B cell (primary cell): ENCODE measurements around the gene KIRREL1. TPM values are rescaled to one million over a fixed set of nuclear protein-coding genes. Genes with fewer than 3 reads are reported as not detected.

Source experiments
- ATAC-seq: fragments of 200-7000 bp; cut with Tn5 transposase; one replicate; pipeline ENCODE4 v1.10.0; 2021; ENCODE audit warnings: low read depth, mild to moderate bottlenecking, moderate number of reproducible peaks, moderate library complexity
- CTCF ChIA-PET: fragments of 350-600 bp; sonication (Branson Sonifier 250); formaldehyde crosslinking; loops from one replicate; lab custom pipeline; 2021; ENCODE audit warnings: antibody characterized with exemption, inconsistent platforms; lab: Charles Lee
- POLR2A ChIA-PET: fragments of 350-600 bp; sonication (Branson Sonifier 250); formaldehyde crosslinking; loops from one replicate; lab custom pipeline; 2021; ENCODE audit warnings: antibody characterized with exemption; lab: Charles Lee
- DNase-seq: peaks from one replicate; pipeline ENCODE4 v3.0.0; 2013
- H2AFZ ChIP-seq: 2 replicates; pipeline ENCODE4 v1.6.1; 2012; ENCODE audit warnings: mild to moderate bottlenecking, low read depth, low read length; ENCODE audit not compliant: insufficient read depth, poor library complexity, severe bottlenecking
- H3K27ac ChIP-seq, 2 donors: 1 replicate in 1 of 2; 2 replicates in 1 of 2; pipeline ENCODE4 v1.5.1; 2012 to 2013; ENCODE audit warnings: low read length in 2 of 2, mild to moderate bottlenecking in 2 of 2, moderate library complexity in 1 of 2
- H3K27me3 ChIP-seq, 4 experiments: fragments of 200-600 bp in 1 of 4; sonication (generic) in 1 of 4; replicated peaks in 1 of 4; 1 replicate in 2 of 4; 2 replicates in 2 of 4; pipeline versions ENCODE4 v1.6.1 to v1.7.0; 2013 to 2016; ENCODE audit warnings: low read length in 3 of 4, mild to moderate bottlenecking in 2 of 4, mixed read lengths in 1 of 4, moderate library complexity in 1 of 4; ENCODE audit not compliant: insufficient read depth in 4 of 4, control insufficient read depth in 3 of 4; ENCODE audit errors: control extremely low read depth in 1 of 4
- H3K36me3 ChIP-seq, 2 experiments: replicated peaks in 1 of 2; 1 replicate in 1 of 2; 2 replicates in 1 of 2; pipeline versions ENCODE4 v1.6.1 to v1.7.1; 2013; ENCODE audit warnings: low read length in 1 of 2; ENCODE audit not compliant: insufficient read depth in 2 of 2, control insufficient read depth in 1 of 2; ENCODE audit errors: control extremely low read depth in 1 of 2, extremely low read depth in 1 of 2
- H3K4me1 ChIP-seq, 2 donors: fragments of 200-600 bp in 1 of 2; sonication (generic) in 1 of 2; 1 replicate in 1 of 2; 2 replicates in 1 of 2; pipeline versions ENCODE4 v1.5.1 to v1.6.1; 2013 to 2017; ENCODE audit warnings: low read length in 2 of 2; ENCODE audit not compliant: control insufficient read depth in 2 of 2, insufficient read depth in 2 of 2
- H3K4me2 ChIP-seq: replicated peaks from 2 replicates; pipeline ENCODE3; 2012; ENCODE audit warnings: mild to moderate bottlenecking, low read depth, low read length; ENCODE audit not compliant: poor library complexity, severe bottlenecking
- H3K4me3 ChIP-seq, 5 experiments: fragments of 200-600 bp in 1 of 5; sonication (generic) in 1 of 5; 1 replicate in 3 of 5; 2 replicates in 2 of 5; pipeline versions ENCODE4 v1.5.1 to v1.7.0; 2011 to 2016; ENCODE audit warnings: low read length in 4 of 5, mild to moderate bottlenecking in 4 of 5, low read depth in 2 of 5, control low read depth in 1 of 5, moderate library complexity in 1 of 5; ENCODE audit not compliant: insufficient read depth in 1 of 5; ENCODE audit errors: control extremely low read depth in 1 of 5, extremely low read depth in 1 of 5
- H3K79me2 ChIP-seq: fragments of 200-600 bp; sonication (generic); one replicate; pipeline ENCODE4 v1.6.0; 2016; ENCODE audit warnings: low read length; ENCODE audit not compliant: control insufficient read depth, insufficient read depth
- H3K9ac ChIP-seq: fragments of 200-600 bp; sonication (generic); 2 replicates; pipeline ENCODE4 v1.6.1; 2017; ENCODE audit warnings: mild to moderate bottlenecking, low read length, moderate library complexity
- H3K9me3 ChIP-seq, 3 donors: one replicate each; pipeline versions ENCODE4 v1.6.1 to v1.7.1; 2013; ENCODE audit warnings: low read length in 2 of 3; ENCODE audit not compliant: control insufficient read depth in 2 of 3, insufficient read depth in 1 of 3; ENCODE audit errors: control extremely low read depth in 1 of 3
- H4K20me1 ChIP-seq: 2 replicates; pipeline ENCODE4 v1.6.0; 2012; ENCODE audit warnings: mild to moderate bottlenecking, low read length; ENCODE audit not compliant: insufficient read depth, control insufficient read depth, poor library complexity, severe bottlenecking
- H3K27ac Mint-ChIP-seq: one replicate; pipeline ENCODE4 v1.8.0; 2021; ENCODE audit warnings: mixed read lengths
- H3K27me3 Mint-ChIP-seq: one replicate; pipeline ENCODE4 v1.8.0; 2021; ENCODE audit warnings: mixed read lengths
- H3K4me1 Mint-ChIP-seq: one replicate; pipeline ENCODE4 v1.8.0; 2021; ENCODE audit warnings: mixed read lengths
- H3K4me3 Mint-ChIP-seq: one replicate; pipeline ENCODE4 v1.8.0; 2021; ENCODE audit warnings: mixed read lengths
- H3K9me3 Mint-ChIP-seq: one replicate; pipeline ENCODE4 v1.8.0; 2022; ENCODE audit warnings: mixed read lengths; ENCODE audit not compliant: insufficient read depth
- EZH2 ChIP-seq: IDR thresholded peaks from 2 replicates; pipeline ENCODE4 v1.6.1; 2012; ENCODE audit warnings: borderline replicate concordance, low read depth, mild to moderate bottlenecking, moderate library complexity, low read length; ENCODE audit not compliant: insufficient read depth, poor library complexity, severe bottlenecking
- WGBS: methylation state at CpG from one replicate; pipeline ENCODE4 v1.1.5; 2013; ENCODE audit warnings: missing lambda C conversion rate; ENCODE audit not compliant: insufficient coverage; 5-methylcytosine and 5-hydroxymethylcytosine counted together
- intact Hi-C: fragments of 100-400 bp; cut with micrococcal nuclease; formaldehyde crosslinking; loops from one replicate; pipeline ENCODE4 v1.10.0; 2022
- polyA plus RNA-seq: library from polyadenylated mRNA; depleted of rRNA; stranded (reverse); fragments of >200 nt; gene quantifications from 2 replicates; pipeline ENCODE4 v1.2.3, GENCODE V29; 2012
- total RNA-seq, 2 donors: library from RNA; stranded (reverse); fragments of 120-200 nt in 1 of 2; gene quantifications; 1 replicate in 1 of 2; 2 replicates in 1 of 2; pipeline versions ENCODE4 v1.2.3 to v1.2.4, GENCODE V29; 2013 to 2022
- TF ChIP-seq, protein P1 (sequence below): fragments of 200-600 bp; IDR thresholded peaks from one replicate; pipeline ENCODE4 v1.8.0; 2022; ENCODE audit warnings: antibody characterized with exemption, mild to moderate bottlenecking

Gene KIRREL1
- total and polyA plus RNA-seq, 2 donors (not counting 1 experiment from before 2014, with no cell fraction given), result not detected

DNA sequence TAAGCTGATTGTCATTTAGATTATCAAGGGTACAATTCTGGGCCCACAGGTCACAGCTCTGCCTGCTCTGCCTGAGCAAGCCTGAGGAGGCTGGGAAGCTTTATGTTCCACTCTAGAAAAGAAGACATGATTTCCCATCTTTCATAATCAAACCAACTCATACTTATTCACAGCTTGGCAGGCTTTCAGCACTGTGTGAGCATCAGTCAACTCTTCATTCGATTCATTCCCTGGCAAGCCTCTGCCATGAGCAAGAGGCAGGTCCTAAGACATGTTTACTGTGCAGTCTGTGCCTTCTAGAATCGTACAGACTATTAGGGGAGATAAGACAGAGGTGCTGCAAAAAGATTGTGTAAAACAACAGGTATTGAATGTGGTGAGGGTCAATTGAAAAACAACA is 24.5 kb upstream of the KIRREL1 start:
- DNase-seq (no peak), ATAC-seq (no peak)
- no peaks in the 10 kb centered on the region for H3K9me3 Mint-ChIP-seq
- no peak overlapping the region for H3K27ac ChIP-seq
- no peaks in the 10 kb centered on the region for H3K79me2 ChIP-seq
- peaks cover 0 to 14% (median 13%) of the 10 kb centered on the region in 3 donors for H3K9me3 ChIP-seq
- no peak overlapping the region for H3K9ac ChIP-seq
- no peak overlapping the region for H3K27ac Mint-ChIP-seq
- 94% methylated on average over 2 of the region's 2 CpGs for WGBS
- intact Hi-C loops, result loop anchor here (1.0 kb wide), 1 partner anchor 14 kb away; no protein-coding TSS in a partner anchor
- TF ChIP-seq EZH2, result no peak
- TF ChIP-seq, protein P1, sequence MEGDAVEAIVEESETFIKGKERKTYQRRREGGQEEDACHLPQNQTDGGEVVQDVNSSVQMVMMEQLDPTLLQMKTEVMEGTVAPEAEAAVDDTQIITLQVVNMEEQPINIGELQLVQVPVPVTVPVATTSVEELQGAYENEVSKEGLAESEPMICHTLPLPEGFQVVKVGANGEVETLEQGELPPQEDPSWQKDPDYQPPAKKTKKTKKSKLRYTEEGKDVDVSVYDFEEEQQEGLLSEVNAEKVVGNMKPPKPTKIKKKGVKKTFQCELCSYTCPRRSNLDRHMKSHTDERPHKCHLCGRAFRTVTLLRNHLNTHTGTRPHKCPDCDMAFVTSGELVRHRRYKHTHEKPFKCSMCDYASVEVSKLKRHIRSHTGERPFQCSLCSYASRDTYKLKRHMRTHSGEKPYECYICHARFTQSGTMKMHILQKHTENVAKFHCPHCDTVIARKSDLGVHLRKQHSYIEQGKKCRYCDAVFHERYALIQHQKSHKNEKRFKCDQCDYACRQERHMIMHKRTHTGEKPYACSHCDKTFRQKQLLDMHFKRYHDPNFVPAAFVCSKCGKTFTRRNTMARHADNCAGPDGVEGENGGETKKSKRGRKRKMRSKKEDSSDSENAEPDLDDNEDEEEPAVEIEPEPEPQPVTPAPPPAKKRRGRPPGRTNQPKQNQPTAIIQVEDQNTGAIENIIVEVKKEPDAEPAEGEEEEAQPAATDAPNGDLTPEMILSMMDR, result no peak
- no peaks in the 10 kb centered on the region for H3K27me3 ChIP-seq
- no peak overlapping the region for H3K4me2 ChIP-seq
- H3K4me3 Mint-ChIP-seq, result no peak overlapping the region
- ChIA-PET POLR2A (no interaction called here), CTCF (interaction anchor here (0.6 to 17.2 kb wide), 6 partner anchors 11 to 389 kb away, joined by 4 to 353 read pairs (median 8); a partner anchor contains a TSS)
- H3K27me3 Mint-ChIP-seq, result peaks cover 10% of the 10 kb centered on the region
- peaks cover 2% of the 10 kb centered on the region for H3K4me1 Mint-ChIP-seq
- no peaks in the 10 kb centered on the region for H4K20me1 ChIP-seq
- no peak overlapping the region for H2AFZ ChIP-seq
- H3K4me1 ChIP-seq, result no peaks in the 10 kb centered on the region
- no peaks in the 10 kb centered on the region for H3K36me3 ChIP-seq
- H3K4me3 ChIP-seq, result no peak overlapping the region

DNA sequence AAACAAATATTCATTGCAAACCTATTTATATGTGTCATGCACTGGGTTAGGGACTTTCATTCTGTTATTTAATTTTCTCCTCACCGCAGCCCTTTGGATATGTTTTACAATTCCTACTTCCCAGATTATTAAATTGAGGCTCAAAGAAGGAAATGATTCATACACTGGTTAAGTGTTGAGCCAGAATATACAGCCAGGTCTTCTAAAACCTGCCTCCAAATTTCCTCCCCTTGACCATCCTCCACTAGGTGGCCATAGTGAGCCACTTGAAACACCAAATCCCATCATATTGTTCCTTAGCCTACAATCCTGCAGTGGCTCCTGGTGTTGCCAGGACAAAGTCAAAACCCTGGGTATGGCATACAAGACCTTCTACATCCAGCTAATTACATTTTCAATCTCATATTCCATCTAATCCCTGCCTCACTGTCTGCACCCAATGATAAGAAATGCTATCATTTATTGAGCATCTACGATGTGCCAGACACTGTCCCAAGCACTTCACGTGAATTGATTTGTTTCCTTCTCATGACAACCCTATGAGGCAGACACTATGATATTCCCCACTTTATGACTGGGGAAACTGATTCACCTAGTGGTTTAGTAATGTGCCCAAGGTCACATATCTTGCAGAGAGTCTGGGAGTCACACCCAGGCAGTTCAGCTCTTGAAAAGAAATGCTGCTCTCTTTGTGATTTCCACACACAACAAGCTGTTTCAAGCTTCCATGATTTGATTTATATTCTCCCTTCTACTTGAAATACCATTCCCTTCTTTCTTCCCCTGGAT is 23.6 kb upstream of the KIRREL1 start:
- WGBS, result 90% methylated on average over 2 of the region's 3 CpGs
- H3K27me3 ChIP-seq, result no peaks in the 10 kb centered on the region
- H4K20me1 ChIP-seq, result no peaks in the 10 kb centered on the region
- H2AFZ ChIP-seq, result no peak overlapping the region
- CTCF ChIA-PET, result interaction anchor here (0.9 to 17.2 kb wide), 8 partner anchors 10 to 390 kb away, joined by 3 to 353 read pairs (median 4); a partner anchor contains a TSS
- Mint-ChIP-seq H3K27me3 (peaks cover 15% of the 10 kb centered on the region), H3K4me1 (peaks cover 2% of the 10 kb centered on the region), H3K4me3 (no peak overlapping the region), H3K27ac (no peak overlapping the region), H3K9me3 (no peaks in the 10 kb centered on the region)
- no peak overlapping the region for H3K27ac ChIP-seq
- peaks cover 0 to 14% (median 13%) of the 10 kb centered on the region in 3 donors for H3K9me3 ChIP-seq
- intact Hi-C loops, result loop anchor here (1.0 kb wide), 1 partner anchor 13 kb away; no protein-coding TSS in a partner anchor
- no peak overlapping the region for H3K4me2 ChIP-seq
- H3K4me3 ChIP-seq, result no peak overlapping the region
- POLR2A ChIA-PET, result no interaction called here
- ATAC-seq, result no peak
- H3K9ac ChIP-seq, result no peak overlapping the region
- TF ChIP-seq, protein P1, result peak; percentile 59
- TF ChIP-seq EZH2, result no peak
- no peaks in the 10 kb centered on the region for H3K4me1 ChIP-seq
- no peaks in the 10 kb centered on the region for H3K79me2 ChIP-seq
- peak; percentile 18 for DNase-seq
- H3K36me3 ChIP-seq, result no peaks in the 10 kb centered on the region
